ENCODE measurements around the gene SNX7. TPM values are rescaled to one million over a fixed set of nuclear protein-coding genes. Genes with fewer than 3 reads are reported as not detected.

SNX7 gene
- total and polyA plus RNA-seq, 9 of the 15 experiments (the other 6 are each of a cell fraction or from before 2014, with no cell fraction given): 0.09 TPM; not detected in 8

GRCh38 chr1:98651116-98651632 is 10.3 kb upstream of the SNX7 start (continued):
- TF ChIP-seq ZFX (CRISPR knock-in tag; IDR thresholded peaks at IDR 0.05) (no peak), ZNF507 (tag; conservative IDR thresholded peaks at IDR 0.05) (no peak)

- no peak for FAIRE-seq
- in situ Hi-C loops (cut with MboI): no loop called here
- H3K36me3 ChIP-seq (ENCODE audit: control insufficient read depth, insufficient read depth, low read length): no peaks in the 10 kb centered on the region
- no peaks in the 10 kb centered on the region for H4K20me1 ChIP-seq (replicated peaks; ENCODE audit: control insufficient read depth, insufficient read depth, low read length)
- no peaks in the 10 kb centered on the region for H3K4me1 ChIP-seq (replicated peaks in 1 of 2; ENCODE audit: control insufficient read depth in 2 of 2, insufficient read depth in 2 of 2, low read length in 2 of 2)
- no peaks in the 10 kb centered on the region for H3K27me3 ChIP-seq (ENCODE audit: control insufficient read depth in 2 of 2, insufficient read depth in 2 of 2, low read length in 2 of 2)
- no peak overlapping the region for H3K4me3 ChIP-seq
- POLR2A ChIA-PET: no interaction called here
- CTCF ChIA-PET (ENCODE audit: low intra/inter-chr PET ratio): no interaction called here
- no peak for TF ChIP-seq EHMT2 (IDR thresholded peaks at IDR 0.05)
- TF ChIP-seq ZFP30 (CRISPR knock-in tag; IDR thresholded peaks at IDR 0.05; ENCODE audit: borderline replicate concordance): no peak
- BruUV-seq (replicated peaks): no TSS peak
- no peaks in the 10 kb centered on the region for H3K79me2 ChIP-seq (ENCODE audit: control insufficient read depth, insufficient read depth, low read length)
- intact Hi-C loops (cut with micrococcal nuclease): no loop called here
- H3K9me1 ChIP-seq (ENCODE audit: control insufficient read depth, insufficient read depth, low read length): no peaks in the 10 kb centered on the region
- no peak overlapping the region for H3K27ac ChIP-seq (ENCODE audit: extremely low read depth, low read depth, low read length)
- no peak overlapping the region for H2AFZ ChIP-seq (ENCODE audit: low read depth, low read length)
- 2% methylated on average over 2 of the region's 2 CpGs for WGBS (ENCODE audit: insufficient coverage, low coverage, missing lambda C conversion rate)
- no peak for DNase-seq (ENCODE audit: extremely low read depth in 1 of 4, low spot score in 3 of 4)
- no peak overlapping the region for H3K9ac ChIP-seq (ENCODE audit: insufficient read depth in 1 of 2, low read depth in 2 of 2, low read length in 2 of 2)
- no peaks in the 10 kb centered on the region for H3K9me3 ChIP-seq (replicated peaks; ENCODE audit: control insufficient read depth, insufficient read depth, low read depth, low read length)
- no peak for ATAC-seq
- no peak overlapping the region for H3K4me2 ChIP-seq (ENCODE audit: insufficient read depth, low read length)
Measured at GRCh38 chr1:98653123-98653522, 8.4 kb upstream of the SNX7 start.

GRCh38 chr1:98659879-98660278 is 1.6 kb upstream of the SNX7 start:
- ATAC-seq (no peak), DNase-seq (ENCODE audit: extremely low read depth in 1 of 4, low spot score in 3 of 4) (no peak)
- in situ Hi-C loops (cut with MboI): no loop called here
- no peak for TF ChIP-seq ZBTB8A (IDR thresholded peaks at IDR 0.05; ENCODE audit: partially characterized antibody)
- TF ChIP-seq EGR1 (conservative IDR thresholded peaks at IDR 0.05): no peak
- no peak for TF ChIP-seq ZNF766 (CRISPR knock-in tag; conservative IDR thresholded peaks at IDR 0.05)
- TF ChIP-seq ZBED1 (IDR thresholded peaks at IDR 0.05): no peak
- TF ChIP-seq FOXA3 (CRISPR knock-in tag; conservative IDR thresholded peaks at IDR 0.05 in 1 of 2, IDR thresholded peaks at IDR 0.05 in 1 of 2): no peak

More at GRCh38 chr1:98659879-98660278, 1.6 kb upstream of the SNX7 start:
- Histone ChIP-seq H3K27me3 (ENCODE audit: control insufficient read depth in 2 of 2, insufficient read depth in 2 of 2, low read length in 2 of 2) (no peaks in the 10 kb centered on the region), H2AFZ (ENCODE audit: low read depth, low read length) (no peak overlapping the region), H3K79me2 (ENCODE audit: control insufficient read depth, insufficient read depth, low read length) (no peaks in the 10 kb centered on the region), H3K4me3 (no peak overlapping the region), H3K9ac (ENCODE audit: insufficient read depth in 1 of 2, low read depth in 2 of 2, low read length in 2 of 2) (no peak overlapping the region), H3K4me1 (replicated peaks in 1 of 2; ENCODE audit: control insufficient read depth in 2 of 2, insufficient read depth in 2 of 2, low read length in 2 of 2) (peaks cover 0 to 9% of the 10 kb centered on the region in 2 experiments; a peak in 2 of 5 replicates), H3K9me3 (replicated peaks; ENCODE audit: control insufficient read depth, insufficient read depth, low read depth, low read length) (no peaks in the 10 kb centered on the region), H3K36me3 (ENCODE audit: control insufficient read depth, insufficient read depth, low read length) (no peaks in the 10 kb centered on the region), H3K4me2 (ENCODE audit: insufficient read depth, low read length) (no peak overlapping the region), H3K9me1 (ENCODE audit: control insufficient read depth, insufficient read depth, low read length) (no peaks in the 10 kb centered on the region), H3K27ac (ENCODE audit: extremely low read depth, low read depth, low read length) (no peak overlapping the region), H4K20me1 (replicated peaks; ENCODE audit: control insufficient read depth, insufficient read depth, low read length) (no peaks in the 10 kb centered on the region)
- no peak for FAIRE-seq
- ChIA-PET CTCF (ENCODE audit: low intra/inter-chr PET ratio) (no interaction called here), POLR2A (no interaction called here)
- BruUV-seq (replicated peaks): no TSS peak
- intact Hi-C loops (cut with micrococcal nuclease): no loop called here
